ENCODE data around the gene CD79B. TPM values are rescaled to one million over a fixed set of nuclear protein-coding genes. Genes with fewer than 3 reads are reported as not detected.
"Not testable (repeated sequence)": the region's sequence is repeated elsewhere in the genome, so short reads cannot be mapped to it uniquely, and the experiment has no call there.

The CD79B gene
- total and polyA plus RNA-seq, 12 donors, result 0.69 to 4.5 (median 2.2) TPM; not detected in 1

GRCh38 chr17:63903787-63904201 lies 28.3 kb downstream of the CD79B start:
- H3K4me3 ChIP-seq; H3K27me3 ChIP-seq; H3K27ac ChIP-seq; H3K36me3 ChIP-seq (replicated peaks in 1 of 2); intact Hi-C loops (cut with DNase I); H3K4me1 ChIP-seq (replicated peaks in 1 of 2); H3K9me3 ChIP-seq (replicated peaks in 1 of 3): not testable (repeated sequence)
- peak in 1 of 7 donors; percentile 29 for DNase-seq
- peak in 5 of 6 experiments; percentile 21 to 41 (median 39) for TF ChIP-seq CTCF (IDR thresholded peaks at IDR 0.05)
- 28 to 41% (median 34%) methylated on average over 4 to 5 of the region's 5 CpGs for WGBS, 4 donors

- H3K36me3 ChIP-seq (replicated peaks in 1 of 2); H3K9me3 ChIP-seq (replicated peaks in 1 of 3); H3K27ac ChIP-seq; H3K4me1 ChIP-seq (replicated peaks in 1 of 2); H3K27me3 ChIP-seq; intact Hi-C loops (cut with DNase I); DNase-seq; H3K4me3 ChIP-seq: not testable (repeated sequence)
- 91 to 96% (median 93%) methylated on average over 2 of the region's 2 CpGs for WGBS, 4 donors
Observed at GRCh38 chr17:63901971-63902370, 30.2 kb downstream of the CD79B start.

GRCh38 chr17:63898899-63899798 lies 33.0 kb downstream of the CD79B start:
- H3K36me3 ChIP-seq (replicated peaks in 1 of 2); H3K27ac ChIP-seq; H3K27me3 ChIP-seq; H3K4me3 ChIP-seq; DNase-seq; intact Hi-C loops (cut with DNase I); H3K4me1 ChIP-seq (replicated peaks in 1 of 2); H3K9me3 ChIP-seq (replicated peaks in 1 of 3): not testable (repeated sequence)
- 79 to 93% (median 86%) methylated on average over 6 of the region's 6 CpGs for WGBS, 4 donors

- intact Hi-C loops (cut with DNase I), result not testable (repeated sequence)
Observed at GRCh38 chr17:63896524-63897354, 35.4 kb downstream of the CD79B start, which contains the start of gene CSH1. Gene CSH1 (minus strand): TSS chr17:63896574. CDS start chr17:63896511, 63 bp downstream.

GRCh38 chr17:63894821-63895220 lies 37.3 kb downstream of the CD79B start:
- H3K9me3 ChIP-seq (replicated peaks in 1 of 3); H3K36me3 ChIP-seq (replicated peaks in 1 of 2); H3K4me1 ChIP-seq (replicated peaks in 1 of 2); H3K27ac ChIP-seq; H3K27me3 ChIP-seq; H3K4me3 ChIP-seq; intact Hi-C loops (cut with DNase I): not testable (repeated sequence)
- DNase-seq, result peak in 1 of 7 donors; percentile 15
- 74 to 98% (median 92%) methylated on average over 3 to 9 of the region's 10 CpGs for WGBS, 4 donors

More at GRCh38 chr17:63896524-63897354, 35.4 kb downstream of the CD79B start, which contains the start of gene CSH1:
- not testable (repeated sequence) for H3K27ac ChIP-seq; H3K4me3 ChIP-seq; H3K4me1 ChIP-seq (replicated peaks in 1 of 2); H3K9me3 ChIP-seq (replicated peaks in 1 of 3); H3K36me3 ChIP-seq (replicated peaks in 1 of 2); H3K27me3 ChIP-seq
- WGBS, 4 donors, result 90 to 95% (median 94%) methylated on average over 5 to 10 of the region's 14 CpGs
- DNase-seq, result peak in 1 of 7 donors; percentile 18

GRCh38 chr17:63894021-63894420 lies 38.1 kb downstream of the CD79B start:
- H3K27ac ChIP-seq; intact Hi-C loops (cut with DNase I); H3K4me1 ChIP-seq (replicated peaks in 1 of 2); H3K27me3 ChIP-seq; DNase-seq; H3K9me3 ChIP-seq (replicated peaks in 1 of 3); H3K36me3 ChIP-seq (replicated peaks in 1 of 2); H3K4me3 ChIP-seq: not testable (repeated sequence)
- 72 to 97% (median 83%) methylated on average over 2 to 3 of the region's 3 CpGs for WGBS, 4 donors

GRCh38 chr17:63892316-63893037 lies 39.7 kb downstream of the CD79B start:
- 76 to 84% (median 81%) methylated on average over 10 to 11 of the region's 11 CpGs for WGBS, 4 donors
- DNase-seq; H3K9me3 ChIP-seq (replicated peaks in 1 of 3); intact Hi-C loops (cut with DNase I); H3K4me3 ChIP-seq; H3K36me3 ChIP-seq (replicated peaks in 1 of 2); H3K27me3 ChIP-seq; H3K4me1 ChIP-seq (replicated peaks in 1 of 2); H3K27ac ChIP-seq: not testable (repeated sequence)
